ENCODE measurements around the gene LRRC74A. TPM values are rescaled to one million over a fixed set of nuclear protein-coding genes. Genes with fewer than 3 reads are reported as not detected.

Gene LRRC74A
- total RNA-seq, 3 donors from 2014 or later (not counting 1 experiment from before 2014, with no cell fraction given) = not detected

GRCh38 chr14:76820700-76821099 is 5.5 kb upstream of the LRRC74A start:
- Mint-ChIP-seq H3K27ac (no peak overlapping the region), H3K4me1 (no peaks in the 10 kb centered on the region), H3K4me3 (no peak overlapping the region), H3K36me3 (no peaks in the 10 kb centered on the region), H3K27me3 (ENCODE audit: low read depth in 2 of 2) (peaks cover 8 to 18% of the 10 kb centered on the region in 2 donors), H3K9me3 (no peaks in the 10 kb centered on the region)
- Histone ChIP-seq H3K4me1 (ENCODE audit: control insufficient read depth, insufficient read depth, low read length) (no peaks in the 10 kb centered on the region), H3K36me3 (ENCODE audit: control insufficient read depth, insufficient read depth, low read length) (no peaks in the 10 kb centered on the region), H3K9me3 (ENCODE audit: control insufficient read depth, insufficient read depth, low read length) (no peaks in the 10 kb centered on the region), H3K4me3 (ENCODE audit: low read length) (no peak overlapping the region), H3K27me3 (ENCODE audit: control insufficient read depth, insufficient read depth, low read length) (peaks cover 3% of the 10 kb centered on the region), H3K27ac (ENCODE audit: low read length) (no peak overlapping the region)
- WGBS (ENCODE audit: insufficient coverage) = 78% methylated on average over 1 of the region's 2 CpGs
- DNase-seq (no peak), ATAC-seq (no peak)
- intact Hi-C loops (cut with micrococcal nuclease) = no loop called here
- no peak for TF ChIP-seq CTCF (IDR thresholded peaks at IDR 0.05)

GRCh38 chr14:76827696-76828296 is 1.6 kb downstream of the LRRC74A start:
- WGBS (ENCODE audit: insufficient coverage) = 94% methylated on average over 8 of the region's 9 CpGs
- H3K36me3 Mint-ChIP-seq = no peaks in the 10 kb centered on the region
- Histone ChIP-seq H3K4me1 (ENCODE audit: control insufficient read depth, insufficient read depth, low read length) (no peaks in the 10 kb centered on the region), H3K36me3 (ENCODE audit: control insufficient read depth, insufficient read depth, low read length) (no peaks in the 10 kb centered on the region), H3K4me3 (ENCODE audit: low read length) (no peak overlapping the region), H3K9me3 (ENCODE audit: control insufficient read depth, insufficient read depth, low read length) (no peaks in the 10 kb centered on the region), H3K27ac (ENCODE audit: low read length) (no peak overlapping the region), H3K27me3 (ENCODE audit: control insufficient read depth, insufficient read depth, low read length) (peaks cover 3% of the 10 kb centered on the region)
- H3K27me3 Mint-ChIP-seq (ENCODE audit: low read depth in 2 of 2) = peaks cover 0 to 13% of the 10 kb centered on the region in 2 donors
- intact Hi-C loops (cut with micrococcal nuclease) = no loop called here
- ATAC-seq (no peak), DNase-seq (no peak)
- H3K9me3 Mint-ChIP-seq = no peaks in the 10 kb centered on the region
- no peaks in the 10 kb centered on the region for H3K4me1 Mint-ChIP-seq
- H3K27ac Mint-ChIP-seq = no peak overlapping the region
- H3K4me3 Mint-ChIP-seq = no peak overlapping the region
- TF ChIP-seq CTCF (IDR thresholded peaks at IDR 0.05) = no peak

GRCh38 chr14:76828339-76829012 is 2.3 kb downstream of the LRRC74A start:
- H3K27me3 Mint-ChIP-seq (ENCODE audit: low read depth in 2 of 2) = peaks cover 0 to 8% of the 10 kb centered on the region in 2 donors
- Histone ChIP-seq H3K9me3 (ENCODE audit: control insufficient read depth, insufficient read depth, low read length) (no peaks in the 10 kb centered on the region), H3K4me1 (ENCODE audit: control insufficient read depth, insufficient read depth, low read length) (no peaks in the 10 kb centered on the region), H3K36me3 (ENCODE audit: control insufficient read depth, insufficient read depth, low read length) (no peaks in the 10 kb centered on the region), H3K27ac (ENCODE audit: low read length) (no peak overlapping the region), H3K4me3 (ENCODE audit: low read length) (no peak overlapping the region), H3K27me3 (ENCODE audit: control insufficient read depth, insufficient read depth, low read length) (no peaks in the 10 kb centered on the region)
- intact Hi-C loops (cut with micrococcal nuclease) = no loop called here
- no peaks in the 10 kb centered on the region for H3K9me3 Mint-ChIP-seq
- H3K4me1 Mint-ChIP-seq = no peaks in the 10 kb centered on the region
- DNase-seq = no peak
- 88% methylated on average over 17 of the region's 17 CpGs for WGBS (ENCODE audit: insufficient coverage)
- H3K36me3 Mint-ChIP-seq = no peaks in the 10 kb centered on the region
- no peak overlapping the region for H3K4me3 Mint-ChIP-seq
- no peak for ATAC-seq
- TF ChIP-seq CTCF (IDR thresholded peaks at IDR 0.05) = no peak
- H3K27ac Mint-ChIP-seq = no peak overlapping the region

- 86% methylated on average over 3 of the region's 3 CpGs for WGBS (ENCODE audit: insufficient coverage)
- no peak overlapping the region for H3K4me3 Mint-ChIP-seq
- H3K36me3 ChIP-seq (ENCODE audit: control insufficient read depth, insufficient read depth, low read length) = no peaks in the 10 kb centered on the region
- H3K4me1 Mint-ChIP-seq = no peaks in the 10 kb centered on the region
- peaks cover 3 to 10% of the 10 kb centered on the region in 2 donors for H3K27me3 Mint-ChIP-seq (ENCODE audit: low read depth in 2 of 2)
- no peaks in the 10 kb centered on the region for H3K27me3 ChIP-seq (ENCODE audit: control insufficient read depth, insufficient read depth, low read length)
- H3K9me3 Mint-ChIP-seq = no peaks in the 10 kb centered on the region
- H3K27ac ChIP-seq (ENCODE audit: low read length) = no peak overlapping the region
- no peaks in the 10 kb centered on the region for H3K36me3 Mint-ChIP-seq
- no peak for TF ChIP-seq CTCF (IDR thresholded peaks at IDR 0.05)
- ATAC-seq (no peak), DNase-seq (no peak)
- no peak overlapping the region for H3K4me3 ChIP-seq (ENCODE audit: low read length)
- no peaks in the 10 kb centered on the region for H3K4me1 ChIP-seq (ENCODE audit: control insufficient read depth, insufficient read depth, low read length)
- no peak overlapping the region for H3K27ac Mint-ChIP-seq
- H3K9me3 ChIP-seq (ENCODE audit: control insufficient read depth, insufficient read depth, low read length) = no peaks in the 10 kb centered on the region
- intact Hi-C loops (cut with micrococcal nuclease) = no loop called here
Measured at GRCh38 chr14:76829013-76829365, 2.8 kb downstream of the LRRC74A start.
